HG03469 (cell line): ENCODE measurements around the gene PTPRN.

ENCODE experiments used
- ATAC-seq: cut with Tn5 transposase; IDR thresholded peaks from one replicate; pipeline ENCODE4 v1.9.1; 2021; ENCODE audit warnings: mild to moderate bottlenecking, moderate library complexity, moderate number of reproducible peaks; ENCODE audit not compliant: unreplicated experiment

The PTPRN gene

GRCh38 chr2:219247678-219248642 is 61.2 kb downstream of the PTPRN start:
- ATAC-seq, result no peak

GRCh38 chr2:219246559-219246958 is 62.6 kb downstream of the PTPRN start:
- ATAC-seq, result no peak

GRCh38 chr2:219245899-219246230 is 63.3 kb downstream of the PTPRN start:
- no peak for ATAC-seq

- peak; percentile 57 for ATAC-seq
Observed at GRCh38 chr2:219245148-219245898, 63.9 kb downstream of the PTPRN start, which contains the start of the genes GLB1L and STK16. TSS of gene GLB1L (minus strand) at chr2:219245444. CDS start at chr2:219243573, 1,871 bp downstream. TSS of gene STK16 (plus strand) at chr2:219245479. CDS start at chr2:219246000, 521 bp downstream.

- no peak for ATAC-seq
Observed at GRCh38 chr2:219244789-219245147, 64.4 kb downstream of the PTPRN start.

GRCh38 chr2:219243291-219243761 is 65.9 kb downstream of the PTPRN start:
- ATAC-seq, result no peak
